ENCODE data around the gene NRG3.

GRCh38 chr10:82645221-82645620 is 770.2 kb downstream of the NRG3 start:
- TF ChIP-seq CTCF (IDR thresholded peaks at IDR 0.05; ENCODE audit: low read depth, low read length, poor library complexity, severe bottlenecking), result no peak
- no peak for TF ChIP-seq EZH2phosphoT487 (IDR thresholded peaks at IDR 0.05; ENCODE audit: borderline replicate concordance, low read length)

Measured in DOHH2 (cell line).